GM06990 (cell line): Measurements from ENCODE around the gene LAMB3.

Experiments used
- DNase-seq: peaks from one replicate; pipeline ENCODE4 v3.0.0-alpha.2; 2011; ENCODE audit not compliant: insufficient read length; ENCODE audit errors: extremely low read depth
- H3K27me3 ChIP-seq: replicated peaks from 2 replicates; pipeline ENCODE4 v1.6.0; 2011; ENCODE audit warnings: low read length; ENCODE audit not compliant: control insufficient read depth, insufficient read depth
- H3K36me3 ChIP-seq: 2 replicates; pipeline ENCODE4 v1.5.1; 2011; ENCODE audit warnings: low read length; ENCODE audit not compliant: control insufficient read depth, insufficient read depth
- H3K4me3 ChIP-seq: replicated peaks from 2 replicates; pipeline ENCODE4 v1.5.1; 2011; ENCODE audit warnings: low read depth, mild to moderate bottlenecking, control low read depth, low read length
- CTCF ChIP-seq: IDR thresholded peaks from 2 replicates; pipeline ENCODE4 v1.5.1; 2011; ENCODE audit warnings: low read length, control low read depth, mild to moderate bottlenecking, inconsistent platforms; ENCODE audit not compliant: insufficient read depth, poor library complexity, severe bottlenecking

LAMB3 gene

GRCh38 chr1:209692296-209692695 lies 40.1 kb upstream of the LAMB3 start:
- no peak for TF ChIP-seq CTCF
- Histone ChIP-seq H3K27me3 (no peaks in the 10 kb centered on the region), H3K4me3 (no peak overlapping the region), H3K36me3 (no peaks in the 10 kb centered on the region)
- DNase-seq = no peak

- Histone ChIP-seq H3K4me3 (no peak overlapping the region), H3K36me3 (no peaks in the 10 kb centered on the region), H3K27me3 (no peaks in the 10 kb centered on the region)
- no peak for TF ChIP-seq CTCF
- no peak for DNase-seq
Observed at GRCh38 chr1:209691237-209691636, 39.0 kb upstream of the LAMB3 start.

- Histone ChIP-seq H3K4me3 (no peak overlapping the region), H3K27me3 (no peaks in the 10 kb centered on the region), H3K36me3 (no peaks in the 10 kb centered on the region)
- no peak for DNase-seq
- TF ChIP-seq CTCF = no peak
Observed at GRCh38 chr1:209689477-209689876, 37.3 kb upstream of the LAMB3 start.

- DNase-seq = no peak
- no peak for TF ChIP-seq CTCF
- no peaks in the 10 kb centered on the region for H3K36me3 ChIP-seq
- no peaks in the 10 kb centered on the region for H3K27me3 ChIP-seq
- H3K4me3 ChIP-seq = no peak overlapping the region
Observed at GRCh38 chr1:209688746-209689234, 36.6 kb upstream of the LAMB3 start.

GRCh38 chr1:209686322-209686721 lies 34.1 kb upstream of the LAMB3 start:
- H3K4me3 ChIP-seq = no peak overlapping the region
- TF ChIP-seq CTCF = no peak
- H3K27me3 ChIP-seq = no peaks in the 10 kb centered on the region
- no peaks in the 10 kb centered on the region for H3K36me3 ChIP-seq
- DNase-seq = no peak

- Histone ChIP-seq H3K4me3 (no peak overlapping the region), H3K27me3 (no peaks in the 10 kb centered on the region), H3K36me3 (no peaks in the 10 kb centered on the region)
- TF ChIP-seq CTCF = peak; percentile 9
- no peak for DNase-seq
Observed at GRCh38 chr1:209685821-209686220, 33.6 kb upstream of the LAMB3 start.
